IPS-NIHi7 (cell line): ENCODE measurements around the gene WTIP.
"Not testable (repeated sequence)": the region's sequence is repeated elsewhere in the genome, so short reads cannot be mapped to it uniquely, and the experiment has no call there.

Source experiments
- DNase-seq: peaks from one replicate; pipeline ENCODE4 v3.0.0; 2012; ENCODE audit warnings: mixed read lengths; ENCODE audit errors: extremely low spot score

The WTIP gene

DNA sequence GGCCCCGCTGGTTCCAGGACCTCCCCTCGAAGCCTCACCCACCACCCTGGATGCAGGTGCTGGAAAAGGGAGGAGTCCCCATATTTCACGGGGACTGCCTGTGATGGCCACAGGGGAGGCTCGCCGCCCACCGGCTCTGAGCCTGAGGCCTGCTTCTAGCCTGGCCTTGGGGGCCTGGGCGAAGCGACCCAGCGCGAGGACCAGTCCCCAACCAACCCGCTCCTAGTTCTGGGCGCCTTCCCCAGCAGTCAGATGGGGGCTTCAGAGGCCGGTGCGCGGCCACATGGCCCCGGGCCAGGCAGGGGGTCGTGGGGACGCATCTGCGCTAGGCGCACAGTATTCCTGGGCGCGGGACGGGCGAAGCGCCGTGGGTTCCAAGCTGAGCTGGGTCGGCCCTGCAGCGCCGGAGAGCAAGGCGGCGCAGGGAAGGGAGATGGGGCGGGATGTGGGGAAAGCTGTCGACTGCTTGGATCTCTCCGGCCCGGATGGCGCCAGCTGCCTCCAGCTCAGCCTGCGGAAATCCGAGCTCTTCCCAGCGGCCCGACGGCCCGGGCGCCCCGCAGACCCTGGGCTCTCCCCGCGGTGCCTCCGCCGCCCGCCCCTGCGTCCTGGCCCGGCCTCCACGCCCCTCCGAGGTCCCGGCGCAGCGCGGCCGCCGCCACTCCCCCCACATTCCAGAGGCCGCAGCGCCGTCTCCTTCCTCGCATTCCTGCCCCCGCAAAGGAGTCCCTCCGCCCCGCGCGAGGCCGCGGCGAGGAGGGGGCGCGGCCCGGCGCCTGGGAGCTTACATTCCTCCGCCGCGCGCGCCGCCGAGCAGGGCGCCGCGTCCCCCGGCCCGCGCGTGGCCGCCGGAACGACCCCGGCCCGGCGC is at the start of gene WTIP:
Gene WTIP (plus strand): TSS at position 788 of the 871 bp plus-strand sequence. CDS start 217 bp downstream, outside the sequence.
- DNase-seq = peak; percentile 92

DNA sequence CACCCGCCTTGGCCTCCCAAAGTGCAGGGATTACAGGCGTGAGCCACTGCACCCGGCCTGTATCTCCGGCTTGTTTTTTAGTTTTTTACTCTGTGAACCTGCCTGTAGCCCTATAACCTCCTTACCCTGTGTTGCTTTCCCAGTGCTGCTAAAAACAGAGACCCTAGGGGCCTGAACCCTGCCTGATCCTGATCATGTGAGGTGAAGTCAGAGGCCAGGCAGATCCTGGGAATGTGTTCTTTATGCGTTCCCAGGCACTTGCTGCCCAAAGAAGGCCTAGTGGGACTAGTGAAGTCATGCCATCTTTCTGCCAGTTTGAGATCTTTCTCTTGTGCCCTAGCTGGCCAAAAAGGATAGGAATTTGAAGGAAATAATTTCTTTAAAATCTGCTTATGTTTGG is 48.8 kb upstream of the WTIP start:
- DNase-seq = no peak

DNA sequence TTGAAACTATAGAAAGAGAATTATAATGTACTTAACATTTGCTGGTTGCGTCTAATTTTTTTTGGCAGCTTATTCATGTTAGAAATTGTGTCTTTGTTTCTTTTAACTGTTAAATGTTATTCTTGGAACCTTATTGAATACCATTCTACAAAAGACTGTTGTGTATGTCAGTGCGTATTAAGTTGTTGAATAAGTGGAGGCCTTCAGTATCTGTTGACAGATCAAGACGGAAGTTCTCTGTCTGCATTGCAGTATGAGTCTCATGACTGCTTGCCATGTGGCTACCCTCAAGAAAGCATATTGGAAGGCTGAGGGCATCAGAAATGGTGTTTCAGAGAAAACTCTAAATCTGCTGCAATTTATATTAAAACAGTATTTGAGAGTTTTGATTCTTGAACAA is 44.8 kb upstream of the WTIP start:
- no peak for DNase-seq

DNA sequence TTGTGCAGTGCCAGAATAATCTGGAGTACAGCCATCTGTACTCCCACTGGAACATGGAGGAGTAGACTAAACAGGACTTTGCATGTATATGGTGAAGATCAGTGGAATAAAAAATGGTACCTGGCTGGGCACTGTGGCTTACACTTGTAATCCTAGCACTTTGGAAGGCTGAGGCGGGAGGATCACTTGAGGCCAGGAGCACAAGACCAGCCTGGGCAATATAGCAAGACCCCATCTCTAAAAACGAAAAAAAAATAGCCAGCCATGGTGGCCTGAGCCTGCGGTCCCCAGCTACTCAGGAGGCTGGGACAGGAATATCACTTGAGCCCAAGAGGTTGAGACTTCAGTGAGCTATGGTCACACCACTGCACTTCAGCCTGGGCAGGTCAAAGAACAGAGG is 33.4 kb upstream of the WTIP start:
- DNase-seq = no peak

DNA sequence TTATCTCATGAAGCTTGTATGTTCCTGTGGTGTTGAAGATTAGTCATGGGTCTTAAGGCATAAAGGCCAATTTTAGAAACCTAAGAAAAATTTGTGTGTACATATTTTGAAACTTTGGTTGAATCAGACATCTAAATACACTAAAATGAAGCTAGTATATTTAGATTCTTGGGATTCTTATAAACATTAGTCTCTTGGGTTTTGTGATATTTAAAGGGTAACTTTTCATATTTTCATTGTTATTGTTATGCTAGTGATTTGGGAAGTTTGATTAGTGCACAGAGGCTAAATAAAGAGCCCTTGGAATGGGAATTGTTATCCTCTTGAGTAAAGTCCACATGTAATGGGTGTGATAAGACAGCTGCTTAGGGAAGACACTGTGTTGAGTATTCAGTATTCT is 28.8 kb upstream of the WTIP start:
- DNase-seq = no peak

DNA sequence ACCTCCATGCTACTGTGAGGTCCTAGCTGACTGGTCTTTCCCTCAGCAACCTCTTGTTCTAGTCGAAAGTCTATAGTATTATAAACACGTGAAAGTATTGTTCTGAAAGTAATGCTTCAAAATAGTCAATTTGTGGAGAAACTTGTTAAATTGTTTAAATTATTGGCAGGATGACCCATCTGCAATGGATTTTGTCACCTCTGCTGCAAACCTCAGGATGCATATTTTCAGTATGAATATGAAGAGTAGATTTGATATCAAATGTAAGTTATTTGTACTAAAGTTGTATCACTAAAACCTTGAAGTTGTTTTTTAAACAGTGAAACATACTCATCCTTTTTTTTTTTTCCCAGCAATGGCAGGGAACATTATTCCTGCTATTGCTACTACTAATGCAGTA is 27.5 kb upstream of the WTIP start:
- DNase-seq = no peak

DNA sequence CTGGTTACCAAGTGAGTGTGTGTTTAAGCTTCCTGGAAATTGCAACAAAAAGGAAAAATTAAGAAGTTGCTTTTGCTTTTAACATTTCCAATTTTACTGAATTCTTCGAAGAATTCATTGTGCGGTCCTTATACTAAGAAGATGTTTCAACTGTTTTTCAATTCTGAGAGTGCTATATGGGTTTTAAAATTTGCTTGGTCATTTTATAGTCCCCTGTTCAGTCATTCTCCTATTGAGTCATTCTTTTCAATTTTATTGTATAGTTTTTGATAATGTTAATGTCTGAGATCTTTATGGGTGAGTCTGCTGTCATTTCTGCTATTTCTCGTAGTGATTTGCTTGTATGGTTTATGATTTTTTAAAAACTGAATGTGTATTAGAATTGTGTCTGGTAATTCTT is 26.9 kb upstream of the WTIP start:
- no peak for DNase-seq

DNA sequence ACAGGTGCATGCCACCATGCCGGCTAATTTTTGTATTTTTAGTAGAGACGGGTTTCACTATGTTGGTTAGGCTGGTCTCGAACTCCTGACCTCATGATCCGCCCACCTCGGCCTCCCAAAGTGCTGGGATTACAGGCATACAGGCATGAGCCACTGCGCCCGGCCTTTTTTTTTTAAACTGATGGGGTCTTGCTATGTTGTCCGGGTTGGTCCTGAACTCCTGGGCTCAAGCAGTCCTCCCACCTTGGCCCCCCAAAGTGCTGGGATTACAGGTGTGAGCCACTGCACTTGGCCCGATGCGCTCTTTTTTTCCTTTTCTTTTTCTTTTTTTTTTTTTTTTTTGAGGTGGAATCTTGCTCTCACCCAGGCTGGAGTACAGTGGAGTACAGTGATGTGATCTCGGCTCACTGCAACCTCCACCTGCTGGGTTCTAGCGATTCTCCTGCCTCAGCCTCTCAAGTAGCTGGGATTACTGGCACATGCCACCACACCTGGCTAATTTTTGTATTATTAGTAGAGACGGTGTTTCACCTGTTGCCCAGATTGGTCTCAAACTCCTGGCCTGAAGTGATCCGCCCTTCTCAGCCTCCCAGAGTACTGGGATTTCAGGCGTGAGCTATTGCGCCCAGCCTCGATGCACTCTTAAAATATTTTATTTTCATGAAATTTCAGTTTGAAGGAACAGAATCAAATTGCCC is 25.6 kb upstream of the WTIP start:
- DNase-seq = not testable (repeated sequence)

DNA sequence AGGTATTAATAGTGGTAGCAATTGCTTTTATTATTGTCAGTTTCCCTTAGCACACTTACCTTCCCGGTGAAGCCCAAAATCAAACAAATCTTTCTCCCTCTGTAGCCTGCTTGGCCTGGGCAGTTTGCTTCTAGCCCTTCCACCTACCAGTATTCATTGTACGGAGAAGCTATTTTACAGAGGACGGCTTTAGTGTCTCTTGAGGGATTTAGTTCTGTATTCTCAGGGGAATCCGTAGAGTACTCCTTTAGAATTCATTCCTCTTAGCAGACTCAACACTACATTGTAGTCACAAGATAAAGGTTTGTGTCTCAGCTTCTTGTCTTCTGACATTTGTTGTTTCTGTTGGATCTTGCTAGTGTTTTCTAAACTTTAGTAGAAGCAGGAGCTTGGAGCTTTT is 24.1 kb upstream of the WTIP start:
- no peak for DNase-seq

DNA sequence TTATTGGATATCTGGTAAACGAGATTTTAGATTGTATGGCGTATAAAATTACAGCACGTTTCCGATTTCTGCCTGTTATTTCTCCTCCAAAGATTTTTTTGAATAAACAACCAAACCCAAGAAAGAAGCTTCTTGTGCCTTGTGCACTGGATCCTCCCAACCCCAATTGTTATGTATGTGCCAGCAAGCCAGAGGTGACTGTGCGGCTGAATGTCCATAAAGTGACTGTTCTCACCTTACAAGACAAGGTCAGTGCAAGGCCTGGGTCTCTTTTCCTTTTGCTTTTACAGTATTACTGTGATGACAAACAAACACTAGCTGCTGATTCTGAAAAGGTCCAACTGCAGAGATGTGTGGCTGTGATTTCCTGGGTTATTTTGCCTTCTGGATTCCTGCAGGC is 22.9 kb upstream of the WTIP start:
- DNase-seq = no peak

DNA sequence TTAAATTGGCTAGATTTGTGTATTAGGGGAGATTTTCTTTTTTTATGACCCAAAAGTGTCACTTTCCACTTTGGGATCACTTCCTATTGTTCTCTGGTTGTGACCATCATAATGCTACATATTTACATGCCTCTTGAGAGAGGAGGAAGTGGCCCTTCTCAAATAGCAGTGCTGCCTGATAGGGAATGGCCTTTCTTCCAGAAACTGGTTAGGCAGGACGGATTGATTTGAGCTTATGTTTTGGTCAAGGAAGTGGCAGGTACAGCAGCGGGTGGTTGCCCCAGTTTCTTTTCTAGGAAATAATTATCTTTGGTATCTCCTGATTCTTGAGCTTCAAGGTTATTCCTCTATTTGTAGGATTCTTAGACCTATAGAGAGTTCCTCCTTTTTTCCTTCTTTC is 21.9 kb upstream of the WTIP start:
- no peak for DNase-seq

DNA sequence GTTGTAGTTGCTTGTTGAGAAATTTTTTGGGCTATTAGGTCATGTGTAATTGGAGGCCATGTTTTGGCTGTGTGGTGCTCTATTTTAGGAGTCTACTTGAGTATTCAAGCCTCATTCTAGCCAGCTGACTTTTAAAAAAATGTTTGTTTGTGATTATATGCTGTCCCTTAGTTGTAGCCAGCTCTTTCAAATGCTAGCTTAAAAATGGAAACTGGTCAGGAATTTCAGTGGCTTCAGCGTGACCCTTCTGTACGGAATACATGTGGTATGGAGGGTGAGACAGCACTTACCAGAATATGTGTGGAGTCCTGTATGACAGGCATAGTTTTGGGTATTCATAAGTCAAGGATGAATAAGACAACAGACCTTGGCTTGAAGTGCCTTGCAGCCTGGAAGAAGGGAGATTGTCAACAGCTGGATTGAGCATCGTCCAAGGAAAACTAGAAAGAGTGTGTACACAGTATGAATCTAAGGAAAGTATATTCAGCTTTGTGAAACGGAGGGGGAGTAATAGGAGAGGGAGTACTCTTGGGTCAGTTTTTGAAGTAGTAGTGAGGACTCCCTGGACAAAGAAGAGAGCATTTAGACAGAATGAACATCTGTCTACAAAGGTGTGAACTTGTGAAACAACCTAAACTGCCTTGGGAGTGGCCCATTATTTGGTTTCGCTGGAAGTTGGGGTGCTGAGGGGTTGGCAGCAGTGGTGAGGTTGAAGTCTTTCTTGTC is 20.0 kb upstream of the WTIP start:
- DNase-seq = no peak

DNA sequence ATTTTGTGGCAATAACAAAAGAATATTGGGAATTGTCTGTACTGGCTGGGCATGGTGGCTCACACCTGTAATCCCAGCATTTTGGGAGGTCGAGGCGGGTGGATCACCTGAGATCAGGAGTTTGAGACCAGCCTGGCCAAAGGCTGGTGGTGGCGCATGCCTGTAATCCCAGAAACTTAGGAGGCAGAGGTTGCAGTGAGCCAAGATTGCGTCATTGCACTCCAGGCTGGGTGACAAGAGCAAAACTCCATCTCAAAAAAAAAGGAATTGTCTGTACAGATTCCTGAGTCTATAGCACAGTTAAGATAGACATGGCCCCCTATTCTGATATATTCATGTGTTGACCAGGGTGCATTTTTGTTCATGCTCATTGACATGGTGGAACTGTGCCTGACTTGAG is 16.8 kb upstream of the WTIP start:
- not testable (repeated sequence) for DNase-seq

DNA sequence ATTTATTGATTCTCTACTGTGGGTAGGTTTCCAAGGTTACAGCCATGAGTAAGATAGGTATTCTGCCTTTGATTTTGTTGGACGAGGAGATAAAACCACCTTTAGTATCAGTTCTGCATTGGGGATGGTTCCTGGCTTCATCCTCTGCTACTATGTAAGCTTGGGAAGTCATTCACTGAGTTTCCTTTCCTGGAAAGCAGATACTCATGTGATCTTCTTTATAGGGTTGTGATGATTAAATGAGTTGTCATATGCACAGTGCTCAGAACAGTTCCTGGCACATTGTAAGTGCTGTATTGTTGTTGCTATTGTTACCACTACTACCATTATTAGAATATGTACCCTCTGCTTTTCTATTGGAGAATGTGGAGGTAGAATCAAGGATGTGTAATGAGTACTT is 13.1 kb upstream of the WTIP start:
- no peak for DNase-seq

DNA sequence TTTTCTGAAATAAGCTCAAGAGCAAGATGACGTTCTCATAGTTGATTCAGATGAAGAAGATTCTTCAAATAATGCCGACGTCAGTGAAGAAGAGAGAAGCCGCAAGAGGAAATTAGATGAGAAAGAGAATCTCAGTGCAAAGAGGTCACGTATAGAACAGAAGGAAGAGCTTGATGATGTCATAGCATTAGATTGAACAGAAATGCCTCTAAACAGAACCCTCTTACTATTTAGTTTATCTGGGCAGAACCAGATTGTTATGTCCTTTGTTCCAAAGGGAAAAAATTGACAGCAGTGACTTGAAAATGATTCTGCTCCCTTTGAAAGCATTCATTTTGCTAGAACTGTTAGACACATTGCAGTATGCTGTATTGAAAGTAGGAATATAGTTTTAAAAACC is 12.5 kb upstream of the WTIP start:
- DNase-seq = not testable (repeated sequence)

DNA sequence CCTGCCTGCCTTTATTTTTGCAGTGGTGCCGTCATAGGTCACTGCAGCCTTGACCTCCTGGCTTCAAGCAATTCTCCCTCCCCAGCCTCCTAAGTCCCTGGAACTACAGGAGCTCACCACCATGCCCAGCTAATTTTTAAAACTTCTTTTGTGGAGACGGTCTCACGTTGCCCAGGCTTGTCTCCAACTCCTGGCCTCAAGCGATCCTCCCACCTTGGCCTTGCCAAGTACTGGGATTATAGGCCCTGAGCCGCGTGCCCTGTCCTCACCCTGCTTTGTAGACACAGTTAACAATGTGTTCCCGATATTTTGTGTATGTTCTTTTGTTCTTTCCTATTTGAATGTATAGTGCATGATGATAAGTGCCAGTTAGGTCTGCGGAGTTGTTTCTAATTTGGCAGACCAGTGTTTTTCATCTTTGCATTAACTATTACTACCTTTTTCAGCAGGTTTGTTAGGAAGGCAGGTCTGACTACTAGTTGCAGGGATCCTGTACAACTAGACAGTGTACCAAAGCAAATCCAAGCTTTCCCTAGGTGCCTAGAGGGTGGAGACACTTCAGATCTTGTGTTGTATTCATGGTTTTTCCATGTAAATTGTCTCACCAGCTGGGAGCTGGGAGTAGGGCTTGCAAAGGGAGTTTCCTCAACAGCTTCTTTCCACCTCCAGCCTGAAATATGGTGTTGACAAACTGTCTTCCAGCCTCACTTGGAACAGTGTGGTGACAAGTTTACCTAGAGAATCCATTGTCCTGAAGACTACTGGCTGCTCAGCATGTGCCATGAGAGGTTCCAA is 9.5 kb upstream of the WTIP start:
- DNase-seq = no peak

DNA sequence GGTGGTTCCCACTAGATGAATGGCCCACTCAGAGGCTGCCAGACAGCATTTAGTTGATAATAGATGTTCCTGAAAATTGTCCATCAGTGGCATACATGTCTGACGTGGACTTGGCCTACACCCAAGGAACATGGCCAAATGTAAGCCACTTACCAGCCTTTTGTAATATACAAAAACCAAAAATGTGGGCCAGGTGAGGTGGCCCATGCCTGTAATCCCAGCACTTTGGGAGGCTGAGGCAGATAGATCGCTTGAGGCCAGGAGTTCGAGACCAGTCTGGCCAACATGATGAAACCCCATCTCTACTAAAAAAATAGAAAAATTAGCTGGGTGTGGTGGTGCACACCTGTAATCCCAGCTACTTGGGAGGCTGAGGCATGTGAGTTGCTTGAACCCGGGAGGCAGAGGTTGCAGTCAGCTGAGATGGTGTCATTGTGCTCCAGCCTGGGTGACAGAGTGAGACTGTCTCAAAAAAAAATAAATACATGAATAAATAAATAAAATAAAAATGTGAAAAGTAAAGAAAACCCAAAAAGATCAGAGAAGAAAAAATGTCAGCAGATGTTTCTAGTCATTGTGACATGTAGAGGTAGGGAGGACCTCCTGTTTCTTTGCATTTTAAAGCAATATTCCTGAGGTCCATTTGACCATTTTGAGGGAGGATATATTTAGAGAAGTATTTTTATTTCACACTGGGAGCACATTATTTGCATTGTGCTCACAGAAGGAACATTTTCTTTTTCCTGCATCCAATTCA is 7.1 kb upstream of the WTIP start:
- no peak for DNase-seq

DNA sequence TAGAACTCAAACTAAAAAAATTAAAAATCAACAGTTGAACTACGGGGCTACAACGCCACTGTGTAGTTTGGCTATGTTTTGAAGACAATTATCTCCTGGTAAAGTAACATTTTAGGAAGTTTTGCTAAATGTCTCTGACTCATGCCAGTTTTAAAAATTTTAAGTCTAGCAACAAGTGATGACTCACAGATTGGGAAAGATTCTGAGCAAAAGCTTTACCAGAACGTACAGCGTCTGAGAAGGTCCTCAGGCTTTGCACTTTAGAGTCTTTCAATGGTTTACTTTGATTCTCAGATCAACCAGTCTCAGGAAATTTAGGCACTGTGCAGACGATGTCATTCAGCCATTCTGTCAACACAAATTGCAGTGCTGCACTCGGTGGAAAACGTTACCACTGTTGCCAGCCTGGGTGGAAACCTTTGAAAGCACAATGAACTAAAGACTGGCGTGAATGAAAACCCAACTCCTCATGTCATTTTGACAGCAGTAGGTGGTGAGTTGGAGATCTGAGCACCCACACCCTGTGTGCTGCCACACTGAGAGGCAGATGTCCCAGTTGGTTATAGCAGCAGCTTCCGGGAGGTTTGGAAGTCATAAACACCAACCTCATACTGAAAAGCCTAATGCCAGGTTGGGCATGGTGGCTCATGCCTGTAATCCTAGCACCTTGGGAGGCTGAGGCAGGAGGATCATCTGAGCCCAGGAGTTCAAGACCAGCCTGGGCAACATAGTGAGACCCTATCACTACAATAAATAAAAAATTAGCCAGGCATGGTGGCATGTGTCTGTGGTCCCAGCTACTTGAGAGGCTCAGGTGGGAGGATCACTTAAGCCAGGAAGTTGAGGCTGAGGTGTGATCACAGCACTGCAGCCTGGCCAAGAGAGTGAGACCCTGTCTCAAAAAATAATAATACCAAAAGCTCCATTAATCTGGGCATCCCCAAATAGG is 6.3 kb upstream of the WTIP start:
- DNase-seq = no peak

DNA sequence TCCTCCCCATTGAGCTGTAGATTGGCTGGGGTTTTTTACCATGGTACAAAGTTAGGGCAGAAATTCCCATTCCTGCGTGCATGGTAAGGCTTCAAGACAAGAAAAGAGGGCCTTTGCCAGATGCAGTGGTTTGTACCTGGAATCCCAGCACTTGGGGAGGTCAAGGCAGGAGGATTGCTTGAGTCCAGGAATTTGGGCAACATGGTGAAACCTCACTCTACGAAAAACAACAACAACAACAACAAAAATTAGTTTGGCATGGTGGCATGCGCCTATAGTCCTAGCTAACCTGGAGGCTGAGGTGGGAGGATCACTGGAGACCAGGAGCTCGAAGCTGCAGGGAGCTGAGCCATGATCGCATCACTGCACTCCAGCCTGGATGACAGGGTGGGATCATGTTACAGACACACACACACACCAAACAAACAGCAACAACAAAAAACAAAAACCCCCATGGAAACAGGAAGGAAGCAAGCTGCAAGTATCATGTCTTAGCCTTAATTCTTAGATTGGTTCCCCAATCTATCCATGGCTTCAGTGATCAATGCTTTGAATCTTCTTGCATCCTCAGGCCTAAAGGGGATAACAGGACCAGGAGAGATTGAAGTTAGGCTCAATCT is 5.5 kb upstream of the WTIP start:
- DNase-seq = no peak
